DMS153 (cell line): Measurements from ENCODE around the gene IGFBP2.

Experiments
- DNase-seq: peaks from one replicate; lab custom pipeline; 2025; lab: John Stamatoyannopoulos, UW

The IGFBP2 gene

GRCh38 chr2:216711348-216711747 lies 78.1 kb downstream of the IGFBP2 start:
- no peak for DNase-seq

- DNase-seq: no peak
Observed at GRCh38 chr2:216713691-216714336, 80.6 kb downstream of the IGFBP2 start.
